Esophagus muscularis mucosa (tissue), 4 donors: ENCODE measurements around the gene ZNF211.

Experiments used
- EP300 ChIP-seq: sonication (generic); formaldehyde crosslinking; IDR thresholded peaks from one replicate; pipeline ENCODE4 v1.6.1; 2017; ENCODE audit warnings: antibody characterized with exemption
- POLR2A ChIP-seq: fragments of 450-650 bp; IDR thresholded peaks from one replicate; pipeline ENCODE4 v1.6.1; 2017; ENCODE audit warnings: antibody characterized with exemption, moderate library complexity, mild to moderate bottlenecking, low read depth
- POLR2AphosphoS5 ChIP-seq, 2 donors: sonication (generic); formaldehyde crosslinking; IDR thresholded peaks; one replicate each; pipeline ENCODE4 v1.6.1; 2017; ENCODE audit warnings: antibody characterized with exemption in 2 of 2
- TF ChIP-seq, protein P1 (sequence below), 3 experiments: fragments of 200-600 bp in 2 of 3; fragments of 450-650 bp in 1 of 3; sonication (generic) in 2 of 3; IDR thresholded peaks; one replicate each; pipeline ENCODE4 v1.5.1; 2017 to 2019; ENCODE audit warnings: antibody characterized with exemption in 3 of 3, mild to moderate bottlenecking in 2 of 3, moderate library complexity in 1 of 3

DNA sequence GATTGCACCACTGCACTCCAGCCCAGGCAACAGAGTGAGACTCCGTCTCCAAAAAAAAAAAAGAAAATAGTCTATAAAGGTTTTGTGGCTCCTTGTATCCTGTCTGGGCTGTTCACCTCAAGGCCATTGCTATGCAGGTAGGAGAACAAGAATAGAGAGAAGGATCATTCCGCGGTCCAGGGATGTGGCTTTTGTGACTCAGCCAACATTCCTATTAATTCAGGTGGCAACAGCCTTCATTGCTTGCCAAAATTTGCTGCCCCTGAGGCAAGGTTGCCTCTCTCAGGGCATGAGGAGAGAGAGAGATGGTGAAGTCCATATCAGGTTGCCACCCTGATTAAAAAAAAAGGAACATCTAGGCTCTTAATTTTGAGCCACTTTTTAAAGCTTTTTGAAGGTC, 56.8 kb downstream of the ZNF211 start:
- TF ChIP-seq POLR2AphosphoS5 (IDR thresholded peaks at IDR 0.05) = no peak
- TF ChIP-seq, protein P1, sequence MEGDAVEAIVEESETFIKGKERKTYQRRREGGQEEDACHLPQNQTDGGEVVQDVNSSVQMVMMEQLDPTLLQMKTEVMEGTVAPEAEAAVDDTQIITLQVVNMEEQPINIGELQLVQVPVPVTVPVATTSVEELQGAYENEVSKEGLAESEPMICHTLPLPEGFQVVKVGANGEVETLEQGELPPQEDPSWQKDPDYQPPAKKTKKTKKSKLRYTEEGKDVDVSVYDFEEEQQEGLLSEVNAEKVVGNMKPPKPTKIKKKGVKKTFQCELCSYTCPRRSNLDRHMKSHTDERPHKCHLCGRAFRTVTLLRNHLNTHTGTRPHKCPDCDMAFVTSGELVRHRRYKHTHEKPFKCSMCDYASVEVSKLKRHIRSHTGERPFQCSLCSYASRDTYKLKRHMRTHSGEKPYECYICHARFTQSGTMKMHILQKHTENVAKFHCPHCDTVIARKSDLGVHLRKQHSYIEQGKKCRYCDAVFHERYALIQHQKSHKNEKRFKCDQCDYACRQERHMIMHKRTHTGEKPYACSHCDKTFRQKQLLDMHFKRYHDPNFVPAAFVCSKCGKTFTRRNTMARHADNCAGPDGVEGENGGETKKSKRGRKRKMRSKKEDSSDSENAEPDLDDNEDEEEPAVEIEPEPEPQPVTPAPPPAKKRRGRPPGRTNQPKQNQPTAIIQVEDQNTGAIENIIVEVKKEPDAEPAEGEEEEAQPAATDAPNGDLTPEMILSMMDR (IDR thresholded peaks at IDR 0.05) = no peak
- TF ChIP-seq EP300 = no peak
- TF ChIP-seq POLR2A = no peak
